Esophagus muscularis mucosa (tissue), 4 donors: ENCODE measurements around the gene LSS. TPM values are rescaled to one million over a fixed set of nuclear protein-coding genes. Genes with fewer than 3 reads are reported as not detected.
"Not testable (repeated sequence)": the region's sequence is repeated elsewhere in the genome, so short reads cannot be mapped to it uniquely, and the experiment has no call there.

ENCODE experiments used
- DNase-seq: peaks from one replicate; pipeline ENCODE4 v3.0.0-alpha.2; 2017; ENCODE audit errors: extremely low spot score
- H3K27ac ChIP-seq, 4 donors: fragments of 200-600 bp; sonication (generic); replicated peaks in 1 of 4; 1 replicate in 3 of 4; 2 replicates in 1 of 4; pipeline ENCODE4 v1.5.1; 2016 to 2019; ENCODE audit warnings: mild to moderate bottlenecking in 1 of 4
- H3K27me3 ChIP-seq, 4 donors: fragments of 200-600 bp; sonication (generic); one replicate each; pipeline versions ENCODE4 v1.5.1 to v1.6.0; 2016 to 2019
- H3K36me3 ChIP-seq, 4 donors: fragments of 200-600 bp; sonication (generic); one replicate each; pipeline ENCODE4 v1.5.1; 2016 to 2019
- H3K4me1 ChIP-seq, 4 donors: fragments of 200-600 bp; sonication (generic); one replicate each; pipeline ENCODE4 v1.5.1; 2016 to 2019
- H3K4me3 ChIP-seq, 4 donors: fragments of 200-600 bp; sonication (generic); 1 replicate in 2 of 4; 2 replicates in 2 of 4; pipeline ENCODE4 v1.5.1; 2016 to 2019; ENCODE audit warnings: mild to moderate bottlenecking in 4 of 4, moderate library complexity in 1 of 4
- H3K9me3 ChIP-seq, 4 donors: fragments of 200-600 bp; sonication (generic); 1 replicate in 3 of 4; 2 replicates in 1 of 4; pipeline ENCODE4 v1.5.1; 2016 to 2019
- EP300 ChIP-seq: sonication (generic); formaldehyde crosslinking; IDR thresholded peaks from one replicate; pipeline ENCODE4 v1.6.1; 2017; ENCODE audit warnings: antibody characterized with exemption
- POLR2A ChIP-seq: fragments of 450-650 bp; IDR thresholded peaks from one replicate; pipeline ENCODE4 v1.6.1; 2017; ENCODE audit warnings: antibody characterized with exemption, moderate library complexity, mild to moderate bottlenecking, low read depth
- POLR2AphosphoS5 ChIP-seq, 2 donors: sonication (generic); formaldehyde crosslinking; IDR thresholded peaks; one replicate each; pipeline ENCODE4 v1.6.1; 2017; ENCODE audit warnings: antibody characterized with exemption in 2 of 2
- WGBS: methylation state at CpG from one replicate; pipeline ENCODE4 v1.1.5; 2018; 5-methylcytosine and 5-hydroxymethylcytosine counted together
- intact Hi-C: fragments of 100-400 bp; cut with DNase I; formaldehyde crosslinking; loops from one replicate; pipeline ENCODE4 v1.15.1; 2023
- total RNA-seq, 4 donors: library from RNA; depleted of rRNA; stranded (reverse); fragments of >200 nt; gene quantifications; one replicate each; pipeline versions ENCODE4 v1.1.0 to v1.2.1, GENCODE V29; 2016
- TF ChIP-seq, protein P1 (sequence below), 3 experiments: fragments of 200-600 bp in 2 of 3; fragments of 450-650 bp in 1 of 3; sonication (generic) in 2 of 3; IDR thresholded peaks; one replicate each; pipeline ENCODE4 v1.5.1; 2017 to 2019; ENCODE audit warnings: antibody characterized with exemption in 3 of 3, mild to moderate bottlenecking in 2 of 3, moderate library complexity in 1 of 3

The LSS gene
- total RNA-seq, 4 donors from 2014 or later = 45.3 to 66.3 (median 53.1) TPM

DNA sequence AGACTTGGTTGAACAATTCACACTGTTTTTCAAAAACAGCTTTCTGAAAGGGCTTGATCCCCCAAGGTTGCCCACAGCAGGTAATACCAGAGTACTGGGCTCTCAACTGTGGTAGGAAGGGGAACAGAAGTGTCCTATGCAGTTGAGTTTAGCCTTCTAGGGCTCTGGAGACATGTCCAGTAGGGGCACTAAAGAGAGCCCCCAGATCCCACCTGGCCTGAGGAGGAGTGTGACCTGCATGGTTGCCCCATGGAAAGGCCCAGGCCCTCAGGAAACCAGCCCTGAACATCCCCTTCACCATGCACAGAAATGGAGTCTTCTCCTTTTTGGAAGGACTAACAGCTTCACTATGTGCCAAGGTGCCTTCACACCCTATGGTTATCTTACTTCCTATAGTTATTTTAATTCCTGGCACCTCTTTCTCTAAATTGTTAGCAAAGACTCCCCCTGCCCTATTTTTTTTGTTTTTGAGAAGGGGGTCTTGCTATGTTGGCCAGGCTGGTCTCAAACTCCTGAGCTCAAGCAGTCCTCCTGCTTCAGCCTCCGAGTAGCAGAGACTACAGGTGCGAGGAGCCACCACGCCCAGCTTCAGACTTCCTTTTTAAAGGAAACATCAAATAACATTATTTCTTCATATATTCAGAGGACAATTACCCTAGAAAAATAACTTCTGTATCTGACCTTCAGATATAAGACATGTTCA is 16.8 kb upstream of the LSS start:
- no peaks in the 10 kb centered on the region for H3K27me3 ChIP-seq
- intact Hi-C loops = no loop called here
- TF ChIP-seq POLR2A (no peak), POLR2AphosphoS5 (IDR thresholded peaks at IDR 0.05) (no peak)
- TF ChIP-seq, protein P1, sequence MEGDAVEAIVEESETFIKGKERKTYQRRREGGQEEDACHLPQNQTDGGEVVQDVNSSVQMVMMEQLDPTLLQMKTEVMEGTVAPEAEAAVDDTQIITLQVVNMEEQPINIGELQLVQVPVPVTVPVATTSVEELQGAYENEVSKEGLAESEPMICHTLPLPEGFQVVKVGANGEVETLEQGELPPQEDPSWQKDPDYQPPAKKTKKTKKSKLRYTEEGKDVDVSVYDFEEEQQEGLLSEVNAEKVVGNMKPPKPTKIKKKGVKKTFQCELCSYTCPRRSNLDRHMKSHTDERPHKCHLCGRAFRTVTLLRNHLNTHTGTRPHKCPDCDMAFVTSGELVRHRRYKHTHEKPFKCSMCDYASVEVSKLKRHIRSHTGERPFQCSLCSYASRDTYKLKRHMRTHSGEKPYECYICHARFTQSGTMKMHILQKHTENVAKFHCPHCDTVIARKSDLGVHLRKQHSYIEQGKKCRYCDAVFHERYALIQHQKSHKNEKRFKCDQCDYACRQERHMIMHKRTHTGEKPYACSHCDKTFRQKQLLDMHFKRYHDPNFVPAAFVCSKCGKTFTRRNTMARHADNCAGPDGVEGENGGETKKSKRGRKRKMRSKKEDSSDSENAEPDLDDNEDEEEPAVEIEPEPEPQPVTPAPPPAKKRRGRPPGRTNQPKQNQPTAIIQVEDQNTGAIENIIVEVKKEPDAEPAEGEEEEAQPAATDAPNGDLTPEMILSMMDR (IDR thresholded peaks at IDR 0.05) = no peak
- no peak for DNase-seq
- no peak overlapping the region for H3K27ac ChIP-seq
- no peak overlapping the region for H3K4me3 ChIP-seq
- no peaks in the 10 kb centered on the region for H3K9me3 ChIP-seq
- H3K36me3 ChIP-seq = peaks cover 81 to 100% (median 96%) of the 10 kb centered on the region in 4 donors
- WGBS = 85% methylated on average over 3 of the region's 3 CpGs
- no peaks in the 10 kb centered on the region for H3K4me1 ChIP-seq

DNA sequence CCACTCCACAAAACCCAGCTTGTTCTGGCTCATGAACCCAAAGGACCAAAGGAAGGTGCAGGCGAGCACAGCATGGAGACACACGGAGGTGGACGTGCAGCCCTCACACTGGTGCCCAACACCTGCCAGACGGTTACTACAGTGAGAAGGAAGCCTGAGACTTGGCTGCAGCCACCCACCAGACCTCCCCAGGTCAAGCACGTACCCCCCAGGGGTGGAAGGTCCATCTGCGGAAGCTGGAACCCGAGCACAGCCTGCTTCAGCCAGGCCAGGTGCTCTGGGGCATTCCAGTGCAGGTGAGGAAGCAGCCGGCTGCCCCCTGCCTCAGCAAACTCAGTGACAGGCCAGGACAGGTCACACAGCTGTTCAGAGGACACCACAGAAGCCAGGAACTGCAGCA is 16.0 kb upstream of the LSS start:
- H3K27me3 ChIP-seq = no peaks in the 10 kb centered on the region
- H3K4me3 ChIP-seq = no peak overlapping the region
- H3K27ac ChIP-seq = no peak overlapping the region
- intact Hi-C loops = no loop called here
- DNase-seq = no peak
- 96% methylated on average over 4 of the region's 8 CpGs for WGBS
- H3K4me1 ChIP-seq = no peaks in the 10 kb centered on the region
- H3K36me3 ChIP-seq = peaks cover 82 to 100% (median 96%) of the 10 kb centered on the region in 4 donors
- H3K9me3 ChIP-seq = no peaks in the 10 kb centered on the region
- TF ChIP-seq POLR2AphosphoS5 (IDR thresholded peaks at IDR 0.05) = no peak
- TF ChIP-seq EP300 = no peak
- TF ChIP-seq, protein P1 (IDR thresholded peaks at IDR 0.05) = no peak
- TF ChIP-seq POLR2A = no peak

DNA sequence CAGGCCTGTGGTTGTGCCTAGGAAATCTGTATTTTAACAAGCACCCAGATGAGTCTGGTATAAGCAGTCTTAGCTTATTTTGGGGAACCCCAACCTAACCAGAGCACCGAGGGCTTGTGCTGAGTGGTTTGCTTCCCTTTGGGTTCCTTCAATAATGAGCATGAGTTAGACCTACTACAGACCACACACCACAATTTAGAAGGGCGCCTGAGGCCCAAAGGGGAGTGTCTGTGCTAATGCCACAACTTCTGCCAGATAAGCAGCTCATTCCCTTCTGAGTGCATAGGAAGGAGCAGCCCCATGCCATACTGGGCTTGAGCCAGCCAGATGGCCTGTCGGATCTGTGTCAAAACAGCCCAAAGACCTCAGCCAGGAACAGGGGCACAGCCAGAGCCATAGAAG is 15.4 kb upstream of the LSS start:
- H3K4me1 ChIP-seq = no peaks in the 10 kb centered on the region
- no peak overlapping the region for H3K4me3 ChIP-seq
- intact Hi-C loops = no loop called here
- WGBS = 90% methylated on average over 3 of the region's 3 CpGs
- H3K27ac ChIP-seq = no peak overlapping the region
- peaks cover 87 to 100% (median 97%) of the 10 kb centered on the region in 4 donors for H3K36me3 ChIP-seq
- no peaks in the 10 kb centered on the region for H3K27me3 ChIP-seq
- DNase-seq = no peak
- TF ChIP-seq POLR2A (no peak), EP300 (no peak), POLR2AphosphoS5 (IDR thresholded peaks at IDR 0.05) (no peak)
- TF ChIP-seq, protein P1 (IDR thresholded peaks at IDR 0.05) = no peak
- H3K9me3 ChIP-seq = no peaks in the 10 kb centered on the region

DNA sequence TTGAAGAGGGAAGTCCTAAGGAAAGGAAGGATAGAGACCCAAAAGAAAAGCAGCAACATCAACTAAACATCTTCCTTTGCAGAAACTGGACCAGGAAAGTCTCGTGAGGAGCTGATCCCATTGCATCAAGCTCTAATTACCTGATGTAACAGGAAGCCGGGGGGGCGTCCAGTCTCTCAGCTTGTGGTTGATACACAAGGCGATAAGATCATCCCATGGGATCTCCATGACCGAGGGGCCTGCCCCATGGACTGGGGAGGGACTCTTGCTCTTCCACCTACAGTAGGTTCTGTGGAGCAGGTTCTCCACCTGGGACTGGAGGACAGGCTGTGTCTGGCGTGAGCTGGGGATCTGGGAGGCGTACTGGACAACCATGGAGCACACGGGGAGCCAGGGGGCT is 14.8 kb upstream of the LSS start:
- DNase-seq = no peak
- Histone ChIP-seq H3K4me3 (no peak overlapping the region), H3K9me3 (no peaks in the 10 kb centered on the region), H3K27ac (no peak overlapping the region), H3K4me1 (no peaks in the 10 kb centered on the region), H3K36me3 (peaks cover 91 to 100% (median 97%) of the 10 kb centered on the region in 4 donors), H3K27me3 (no peaks in the 10 kb centered on the region)
- TF ChIP-seq POLR2AphosphoS5 (IDR thresholded peaks at IDR 0.05) (no peak), EP300 (no peak), POLR2A (no peak)
- TF ChIP-seq, protein P1 (IDR thresholded peaks at IDR 0.05) = no peak
- 85% methylated on average over 6 of the region's 8 CpGs for WGBS
- intact Hi-C loops = no loop called here

DNA sequence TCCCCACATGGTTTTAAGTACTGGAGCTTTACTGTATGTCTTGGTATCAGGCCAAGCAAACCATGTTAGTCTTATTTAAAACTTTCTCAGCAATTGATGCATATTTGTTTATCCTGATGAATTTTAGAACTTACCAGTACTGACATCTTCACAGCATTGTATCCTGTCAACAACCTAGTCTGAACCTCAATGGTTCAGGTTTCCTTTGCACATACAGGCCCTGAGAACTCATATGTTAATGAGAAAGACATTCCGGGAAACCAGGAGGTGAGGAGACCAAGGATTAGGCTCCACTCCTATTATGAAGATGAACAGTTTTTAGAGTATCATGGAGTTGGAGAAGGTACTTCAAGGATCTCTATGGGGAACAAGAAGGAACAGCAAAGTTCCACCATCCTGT is 13.0 kb upstream of the LSS start:
- H3K36me3 ChIP-seq = peaks cover 86 to 98% (median 94%) of the 10 kb centered on the region in 4 donors
- intact Hi-C loops, H3K4me3 ChIP-seq, H3K4me1 ChIP-seq, H3K27ac ChIP-seq, H3K9me3 ChIP-seq, DNase-seq, H3K27me3 ChIP-seq: not testable (repeated sequence)
- 90% methylated on average over 1 of the region's 1 CpG for WGBS
